Fibroblast of skin of right quadriceps (primary cell): Measurements from ENCODE around the gene DLL1.

Experiments
- DNase-seq: peaks from one replicate; pipeline ENCODE4 v3.0.0-alpha.2; 2013

The DLL1 gene

DNA sequence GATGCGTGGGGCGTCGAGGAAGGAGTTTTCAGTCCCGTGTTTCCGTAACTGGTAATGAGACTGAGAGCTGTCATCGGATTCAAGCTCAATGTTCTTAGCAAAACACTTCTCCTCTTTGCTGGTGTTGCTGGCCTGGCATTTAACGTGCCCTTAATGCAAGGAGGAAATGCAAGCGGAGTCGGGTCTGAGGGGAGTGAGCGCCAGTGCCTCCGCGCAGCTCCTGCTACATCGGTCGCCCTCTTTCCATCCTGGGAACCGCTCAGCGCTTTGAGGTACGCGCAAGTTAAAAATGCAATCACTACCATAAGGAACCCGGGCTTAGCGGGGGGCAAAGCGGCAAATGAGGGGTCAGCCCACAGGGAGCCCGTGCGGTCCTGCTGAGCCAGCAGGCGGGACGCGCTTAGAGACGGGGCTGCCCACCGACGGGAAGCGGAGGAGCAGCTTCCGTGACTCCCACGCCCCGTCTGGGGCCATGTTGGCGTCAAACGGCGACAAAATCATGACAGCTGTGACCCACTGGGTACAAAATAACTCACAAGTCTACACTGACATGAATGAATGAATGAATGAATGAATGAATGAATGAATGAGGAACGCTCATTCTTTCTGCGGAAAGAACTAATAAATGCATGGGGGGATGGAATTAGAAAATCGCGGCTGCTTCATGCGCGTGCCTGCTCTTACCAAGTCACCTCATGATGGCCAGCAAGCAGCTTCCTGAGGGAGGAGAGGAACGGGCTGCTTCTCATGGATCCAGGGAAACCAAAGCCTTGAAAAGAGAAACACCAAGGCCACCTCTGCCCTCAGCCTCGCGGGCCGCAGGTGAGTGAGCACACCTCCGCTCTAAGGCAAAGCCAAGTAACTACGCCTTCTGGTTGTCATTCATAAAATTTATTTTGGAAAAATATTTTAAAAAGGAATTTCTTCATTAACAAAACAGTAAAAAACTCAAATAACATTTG, 9.3 kb downstream of the DLL1 start:
- no peak for DNase-seq

DNA sequence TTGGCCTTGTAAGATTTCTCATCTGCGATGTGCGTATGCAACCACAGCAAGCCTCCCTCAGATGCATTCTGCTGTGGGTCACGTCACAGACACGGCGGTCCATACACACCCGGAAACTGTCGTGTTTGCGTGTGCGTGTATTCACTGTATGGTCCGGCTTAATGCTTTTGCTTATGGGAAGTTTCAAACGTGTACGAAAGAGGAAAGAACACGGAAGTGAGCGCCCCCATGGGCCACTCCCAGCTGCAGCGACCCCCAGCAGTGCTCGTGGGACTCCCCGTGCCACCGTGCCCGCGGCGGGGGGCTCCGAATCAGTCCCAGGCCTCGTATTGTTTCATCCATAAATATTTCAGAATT, 10.2 kb downstream of the DLL1 start:
- DNase-seq: no peak

DNA sequence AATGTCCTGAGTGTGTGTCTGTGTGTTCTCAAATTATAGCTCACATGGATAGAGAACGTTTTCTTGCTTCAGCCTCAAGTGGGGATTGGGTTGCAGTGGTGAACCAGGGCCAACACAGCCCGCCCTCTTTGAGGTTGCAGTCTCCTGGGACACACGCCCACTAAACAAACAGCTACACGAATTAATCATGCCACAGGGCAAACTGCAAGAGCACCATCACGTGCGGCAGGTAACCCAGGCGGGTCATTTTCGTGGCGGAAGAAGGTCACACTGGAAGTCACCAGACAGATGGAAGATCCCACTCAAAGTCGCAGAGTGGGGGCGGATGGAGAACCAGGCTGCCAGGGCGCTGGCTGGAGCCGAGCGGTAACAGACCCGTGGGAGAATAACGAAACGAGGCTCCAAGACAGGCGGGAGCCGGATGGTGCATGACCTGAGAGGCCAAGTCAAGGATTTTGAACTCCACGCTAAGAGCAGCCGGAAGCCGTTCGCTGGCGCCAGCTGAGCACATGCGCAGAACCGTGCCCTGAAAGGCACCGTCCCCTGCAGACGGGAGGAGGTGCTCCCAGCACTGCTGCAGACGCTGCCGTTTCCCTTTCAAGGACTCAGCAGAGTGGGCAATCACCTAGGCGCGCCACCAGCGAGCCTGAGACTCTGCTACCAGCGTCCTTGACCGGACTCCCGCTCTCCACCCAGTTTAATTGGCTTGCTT, 10.7 kb downstream of the DLL1 start:
- DNase-seq: no peak

DNA sequence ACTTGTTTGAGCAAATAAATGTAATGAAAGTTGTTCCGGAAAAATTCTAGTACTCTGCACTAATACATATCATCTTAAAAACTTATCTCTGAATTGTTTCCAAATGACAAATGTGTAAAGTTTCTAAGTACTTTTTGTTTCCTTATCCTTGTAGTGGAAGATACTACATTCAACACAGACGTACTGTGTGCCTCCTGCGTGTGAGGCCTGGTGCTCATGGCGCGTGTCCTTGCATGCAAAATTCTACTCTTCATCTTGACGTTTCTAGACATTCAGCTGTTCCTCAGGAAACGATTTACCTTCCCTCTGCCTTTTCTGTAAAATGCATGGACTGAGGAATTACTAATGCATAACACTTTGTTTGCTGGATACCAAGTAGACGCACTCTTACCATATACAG, 11.5 kb downstream of the DLL1 start:
- DNase-seq: no peak

DNA sequence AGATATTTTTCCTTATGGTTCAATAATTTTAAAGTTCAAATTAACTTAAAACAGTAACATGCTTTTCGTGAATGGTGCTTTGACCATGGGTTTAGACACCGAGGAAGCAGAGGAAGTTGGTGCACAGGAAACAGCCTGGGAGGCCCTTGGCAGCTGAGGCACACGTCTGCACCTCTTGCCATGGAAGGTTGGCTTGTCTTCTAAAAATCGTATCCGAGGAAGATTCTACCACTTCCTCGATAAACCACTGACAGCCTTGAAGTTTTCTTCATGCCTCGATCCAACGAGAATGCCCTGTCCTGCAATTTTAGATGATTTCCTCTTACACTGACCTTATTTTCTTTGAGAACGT, 12.2 kb downstream of the DLL1 start:
- DNase-seq: no peak

DNA sequence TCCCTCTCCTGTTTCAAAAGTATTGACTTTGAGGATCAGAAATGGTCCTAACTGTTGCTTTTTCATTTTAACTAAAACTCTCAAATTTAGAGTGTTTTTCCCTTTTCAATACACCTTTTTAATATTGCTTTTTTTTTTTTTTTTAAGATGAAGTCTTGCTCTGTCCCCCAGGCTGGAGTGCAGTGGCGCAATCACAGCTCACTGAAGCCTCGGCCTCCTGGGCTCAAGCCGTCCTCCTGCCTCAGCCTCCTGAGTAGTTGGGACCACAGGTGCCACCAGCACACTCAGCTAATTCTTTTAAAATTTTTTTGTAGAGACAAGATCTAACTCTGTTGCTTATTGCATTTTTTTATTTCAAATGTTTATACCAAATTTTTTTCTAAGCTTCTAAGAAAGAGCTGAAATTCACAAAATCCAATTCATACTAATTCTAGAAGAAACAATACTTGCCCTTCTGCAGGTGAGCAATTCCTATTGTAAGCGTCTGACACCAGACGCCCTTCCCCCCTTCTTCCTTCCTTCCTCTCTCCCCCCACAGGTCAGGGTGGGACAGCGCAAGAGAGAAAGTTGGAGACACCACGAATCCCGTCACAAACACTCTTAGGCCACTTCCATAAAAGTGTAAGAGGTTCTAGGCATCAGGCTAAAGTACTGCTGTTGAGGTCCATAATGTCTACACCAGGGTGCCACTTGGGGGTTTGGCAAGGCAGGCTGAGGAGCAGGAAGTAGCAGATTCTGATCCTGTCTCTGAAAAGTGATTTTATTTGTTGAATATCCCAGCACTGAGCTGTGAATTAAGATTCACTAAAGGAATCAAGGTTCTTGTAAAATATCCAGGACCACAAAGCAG, 12.8 kb downstream of the DLL1 start:
- DNase-seq: no peak

DNA sequence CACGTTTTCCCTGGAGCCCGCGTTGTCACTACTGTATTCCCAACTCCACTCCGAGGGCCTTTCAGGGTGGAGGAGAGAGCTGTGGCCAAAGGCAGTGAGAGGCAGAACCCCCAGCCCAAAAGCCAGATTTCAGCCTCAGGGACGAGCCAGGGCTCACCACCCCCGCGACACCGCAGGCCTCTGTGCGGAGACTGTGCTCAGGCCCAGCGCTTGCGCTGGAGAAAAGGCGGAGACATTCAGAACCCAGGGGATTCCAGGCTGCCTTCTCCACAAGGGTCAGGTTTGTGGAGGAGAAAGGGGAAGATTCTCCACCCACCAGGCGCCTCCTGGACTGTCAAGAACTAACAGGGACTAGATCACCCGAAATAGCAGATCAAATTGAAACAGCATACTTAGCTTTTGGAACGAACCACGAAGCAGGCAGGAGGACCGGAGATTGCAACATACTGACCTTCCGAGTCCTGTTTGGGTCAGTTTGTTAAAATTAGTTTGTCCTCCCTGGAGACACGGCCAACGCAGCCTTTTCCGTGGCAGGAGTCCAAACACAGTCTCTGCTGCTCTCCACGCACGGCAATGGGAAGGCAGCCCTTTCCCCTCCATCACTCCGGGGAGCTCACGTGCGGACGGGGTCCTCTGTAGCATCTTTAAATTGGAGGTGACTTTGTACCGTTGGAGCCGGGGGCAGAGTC, 14.4 kb downstream of the DLL1 start:
- no peak for DNase-seq

DNA sequence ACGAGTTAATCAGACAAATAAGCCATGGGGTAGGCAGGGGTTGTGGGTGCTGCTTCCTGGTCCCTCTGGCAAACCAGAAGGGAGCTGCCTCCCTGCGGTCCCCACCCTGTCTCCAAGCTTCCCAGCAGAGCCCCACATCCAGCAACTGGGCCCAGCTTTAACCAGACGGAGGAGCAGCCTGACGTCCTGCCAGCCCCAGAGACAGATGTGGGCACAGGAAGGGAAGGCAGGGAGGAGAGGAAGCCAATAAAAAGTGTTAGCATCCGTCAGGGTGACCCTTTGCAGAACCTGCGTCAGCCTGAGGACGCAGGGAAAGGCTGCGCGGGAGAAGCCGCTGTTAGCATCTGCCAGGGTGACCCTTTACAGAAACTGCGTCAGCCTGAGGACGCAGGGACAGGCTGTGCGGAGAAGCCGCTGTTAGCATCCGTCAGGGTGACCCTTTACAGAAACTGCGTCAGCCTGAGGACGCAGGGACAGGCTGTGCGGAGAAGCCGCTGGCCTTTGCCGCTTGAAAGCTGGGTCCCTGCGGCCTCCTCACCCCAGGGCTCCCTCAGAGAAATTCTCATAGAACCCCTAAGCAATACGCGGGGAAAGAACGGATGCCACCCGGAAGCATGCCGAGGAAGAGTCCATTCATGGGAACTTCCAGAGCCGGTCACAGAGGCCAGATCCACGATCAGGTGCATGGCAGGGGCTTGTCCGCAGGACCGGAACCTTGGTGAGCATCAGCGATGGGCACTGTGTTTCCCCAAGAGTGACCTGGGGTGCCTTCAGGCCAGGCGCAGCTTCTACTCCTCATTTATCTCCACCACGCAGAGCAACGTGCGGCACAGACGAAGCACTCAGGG, 15.9 kb downstream of the DLL1 start:
- DNase-seq: no peak

DNA sequence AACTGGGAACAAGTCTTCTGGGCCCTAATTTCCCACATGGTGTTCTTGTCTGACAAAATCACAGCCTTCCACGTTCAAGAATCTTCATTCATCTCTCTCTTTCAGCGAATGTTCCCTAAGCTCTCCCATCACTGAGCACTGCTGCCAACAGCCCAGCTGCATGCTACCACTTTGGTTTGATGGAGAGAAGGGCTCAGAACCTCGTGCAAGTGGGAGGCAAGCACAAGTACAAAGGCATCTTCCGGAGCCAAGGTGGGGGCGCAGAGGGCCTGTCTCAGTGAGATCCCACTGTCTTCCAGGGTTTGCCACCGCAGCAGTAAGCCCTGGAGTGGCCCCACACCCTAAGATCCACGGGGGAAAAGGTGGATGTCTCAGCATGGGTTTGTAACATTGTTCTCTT, 17.2 kb downstream of the DLL1 start:
- DNase-seq: no peak

DNA sequence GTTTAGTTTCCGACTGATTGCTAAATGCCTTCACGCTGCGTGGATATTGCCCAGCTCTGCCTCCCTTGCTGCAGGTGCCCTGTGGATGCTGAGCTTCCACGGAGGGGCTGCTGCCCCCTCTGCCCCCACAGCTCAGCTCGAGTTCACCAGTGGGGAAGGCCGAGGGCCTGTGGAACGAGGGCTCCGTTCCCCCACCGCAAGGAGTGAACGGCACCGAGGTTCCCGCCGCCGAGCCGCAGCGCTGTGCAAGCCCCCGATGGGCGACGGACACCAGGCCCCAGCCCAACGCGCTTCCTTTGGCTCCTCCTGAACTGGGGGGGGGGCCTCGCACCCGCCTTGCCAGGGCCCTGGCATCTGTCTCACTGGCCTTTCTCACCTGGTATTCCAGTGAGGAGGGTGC, 17.7 kb downstream of the DLL1 start:
- DNase-seq: no peak

DNA sequence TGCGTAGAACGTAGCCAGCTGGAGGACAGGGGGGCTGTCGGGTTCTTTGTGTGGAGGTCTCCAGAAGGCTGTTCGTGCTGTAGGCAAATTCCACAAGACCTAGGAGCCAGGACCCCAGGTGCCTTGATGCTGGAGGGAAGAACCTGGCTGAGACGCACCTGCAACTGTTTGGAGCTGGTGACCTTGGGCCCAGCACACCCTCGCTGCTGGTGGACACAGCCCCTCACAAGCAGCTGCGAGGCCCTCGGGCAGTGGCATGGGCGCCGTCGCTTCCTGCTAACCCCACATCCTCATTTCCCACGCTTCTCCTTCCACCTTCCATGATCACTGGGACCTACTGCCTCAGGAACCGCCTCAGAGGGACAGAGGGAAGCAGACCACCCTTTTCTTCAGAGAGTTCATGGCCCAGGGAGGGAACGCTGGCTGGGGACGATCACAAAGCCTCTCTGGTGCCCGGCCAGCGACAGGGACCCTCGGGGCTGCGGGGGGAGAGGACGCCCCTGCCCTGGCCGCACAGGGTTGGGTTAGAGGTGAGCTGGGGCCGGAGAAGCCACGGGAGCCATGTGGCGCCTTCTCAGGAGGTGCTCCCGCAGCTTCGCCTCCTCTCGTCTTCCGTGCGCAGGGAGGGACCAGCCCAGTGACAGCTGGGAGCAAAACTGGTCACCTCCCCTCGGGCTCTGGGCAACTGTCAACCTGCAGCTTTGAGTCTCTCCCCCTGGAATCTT, 18.4 kb downstream of the DLL1 start:
- DNase-seq: no peak

DNA sequence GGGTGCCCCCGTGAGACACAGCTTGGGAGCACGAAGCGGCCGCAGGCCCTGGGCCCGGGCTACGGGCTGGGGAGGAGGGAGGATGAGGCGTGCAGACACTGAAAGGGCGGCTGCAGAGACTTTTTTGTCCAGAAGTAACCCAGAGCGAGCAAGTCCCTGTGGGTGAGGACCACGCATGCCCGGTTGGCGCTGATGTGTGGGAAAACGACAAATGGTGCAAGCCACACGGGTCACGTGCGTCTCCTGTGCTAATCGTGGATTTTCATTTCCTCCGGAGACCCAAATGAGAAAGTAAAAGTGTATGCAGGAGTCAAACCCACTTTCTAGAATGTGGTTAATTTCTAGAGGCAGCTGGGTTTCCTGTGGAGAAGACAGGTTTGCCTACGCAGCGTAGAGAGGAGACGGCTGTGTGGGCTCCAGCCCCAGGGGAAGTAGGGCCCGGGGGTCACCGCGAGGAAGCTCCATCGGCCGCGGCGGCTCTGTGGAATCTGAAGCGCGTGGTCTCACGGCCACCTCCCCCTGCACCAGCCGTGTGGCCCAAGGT, 19.0 kb downstream of the DLL1 start:
- DNase-seq: no peak

DNA sequence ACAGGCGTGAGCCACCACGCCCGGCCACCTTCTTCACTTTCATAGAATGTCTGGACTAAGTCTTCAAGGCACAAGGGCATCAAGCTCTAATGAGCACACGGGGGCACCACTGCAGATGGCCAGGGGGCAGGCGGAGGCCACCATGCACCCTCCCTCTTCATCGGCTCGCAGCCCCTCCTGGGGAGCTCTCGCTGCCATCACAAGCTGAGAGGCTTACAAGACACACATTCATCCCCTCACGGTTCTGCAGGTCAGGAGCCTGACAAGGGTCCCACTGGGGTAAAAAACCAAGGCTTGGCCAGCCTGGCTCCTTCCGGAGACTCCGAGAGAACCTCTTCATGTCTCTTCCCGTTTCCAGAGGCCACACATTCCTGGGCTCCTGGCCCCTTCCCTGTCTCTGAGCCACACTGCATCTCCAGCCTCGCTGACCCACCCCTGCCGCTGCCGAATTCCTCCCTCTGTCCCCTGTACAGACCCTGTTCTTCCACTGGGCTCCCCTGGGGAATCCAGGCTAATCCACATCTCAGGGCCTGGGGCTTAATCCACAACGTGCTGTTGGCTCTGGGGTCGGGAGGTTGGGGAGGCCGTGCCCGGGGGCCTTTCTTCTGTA, 19.8 kb downstream of the DLL1 start:
- no peak for DNase-seq

DNA sequence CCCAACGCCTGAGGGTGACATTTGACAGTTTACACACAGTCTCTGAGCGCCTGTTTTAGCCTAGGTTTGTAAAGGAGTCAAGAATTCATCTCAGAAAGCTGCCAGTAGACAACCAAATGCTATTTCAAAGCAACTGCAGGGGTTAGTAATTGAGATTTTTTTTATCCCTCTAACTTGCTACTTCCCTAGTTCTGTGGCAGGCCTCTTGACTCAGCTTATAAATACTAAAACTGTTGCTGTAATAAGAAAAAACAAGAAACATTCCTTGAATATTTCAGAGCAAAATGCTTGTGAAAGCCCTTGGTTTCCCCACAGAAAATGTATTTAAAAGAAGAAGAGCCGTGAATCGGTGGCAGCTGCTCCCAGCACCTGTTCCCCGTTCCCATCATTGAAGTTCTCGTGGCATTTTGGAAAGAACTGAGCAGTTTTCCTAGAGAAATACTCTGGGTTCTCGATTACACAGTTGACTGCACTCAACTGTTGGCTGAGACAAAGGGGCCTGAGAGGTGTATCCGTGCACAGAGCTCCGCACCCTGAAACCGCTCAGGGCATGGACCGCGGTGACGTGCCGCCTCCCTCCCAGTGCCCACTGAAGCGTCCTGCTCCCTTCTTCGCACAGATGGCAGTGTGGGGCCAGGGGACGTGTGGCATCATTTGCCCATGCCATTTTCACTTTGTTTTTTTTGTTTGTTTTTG, 20.9 kb downstream of the DLL1 start:
- no peak for DNase-seq

DNA sequence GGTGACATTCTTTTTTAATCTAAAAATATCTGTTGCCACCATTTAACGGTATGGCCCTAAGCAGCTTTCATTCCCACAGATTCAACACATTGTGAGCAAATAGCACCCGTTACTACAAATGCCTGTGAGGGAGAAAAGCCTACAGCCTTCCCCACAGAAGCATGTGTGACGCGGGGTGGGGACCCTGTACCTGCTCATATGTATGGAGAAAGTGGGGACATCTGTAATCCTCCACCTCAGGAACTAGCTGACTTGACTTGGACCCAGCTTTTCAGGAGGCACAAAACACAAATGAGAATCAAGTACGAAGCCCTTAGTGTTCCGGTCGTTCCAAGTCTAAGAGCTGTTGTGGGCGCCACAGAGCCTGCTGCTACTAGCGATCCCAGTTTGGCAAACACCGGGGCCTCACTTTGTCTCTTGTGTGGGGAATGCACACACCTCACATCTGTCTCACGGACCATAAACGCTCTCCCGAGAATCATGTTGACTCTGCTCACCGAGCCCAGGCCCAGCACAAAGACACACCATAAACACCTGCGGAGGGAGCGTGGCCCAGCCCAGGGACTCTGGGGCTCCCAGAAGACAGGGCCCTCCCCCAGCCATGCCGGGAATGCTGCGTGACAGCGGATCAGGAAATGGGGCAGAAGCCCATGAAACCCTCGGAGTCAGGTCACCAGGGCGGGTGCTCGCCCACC, 21.6 kb downstream of the DLL1 start:
- DNase-seq: no peak

DNA sequence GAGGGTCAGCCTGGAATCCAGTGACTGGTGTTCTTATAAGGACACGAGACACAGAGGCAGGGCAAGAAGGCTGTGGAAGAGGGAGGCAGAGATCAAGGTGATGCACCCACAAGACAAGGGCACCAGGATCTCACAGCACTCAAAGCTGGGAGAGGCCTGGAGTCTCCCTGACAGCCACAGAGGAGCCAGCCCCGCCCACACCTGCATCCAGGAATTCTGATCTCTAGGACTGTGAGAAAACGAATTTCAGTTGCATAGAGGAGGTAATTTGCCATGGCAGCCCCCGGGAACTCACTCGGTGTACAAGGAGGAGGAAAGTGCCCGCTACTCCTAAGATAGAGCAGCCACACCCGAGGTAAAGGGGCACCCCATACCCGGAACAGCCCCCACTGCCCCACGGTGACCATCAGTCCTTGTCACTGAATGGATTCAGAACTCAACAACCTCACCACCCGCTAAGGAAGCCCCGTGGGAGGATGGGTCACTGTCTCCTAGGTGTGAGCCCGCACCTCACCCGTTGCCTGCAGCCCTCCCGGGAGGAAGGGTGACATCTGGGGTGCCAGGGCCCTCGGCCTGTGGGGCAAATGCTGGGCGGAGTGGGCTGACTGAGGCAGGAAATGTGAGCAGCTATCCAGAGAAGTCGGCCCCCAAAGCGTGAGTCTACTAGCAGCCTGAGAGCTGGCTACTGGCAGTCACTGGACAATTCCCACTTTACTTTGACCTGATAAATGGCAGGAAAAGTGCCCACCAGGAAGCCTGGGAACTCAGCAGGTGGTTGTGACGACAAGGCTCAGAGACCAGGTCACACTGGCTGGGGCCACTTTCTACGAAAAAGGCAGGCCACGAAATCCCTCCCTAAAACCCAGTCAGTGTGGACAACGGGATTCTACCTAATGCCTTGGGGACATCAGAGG, 22.4 kb downstream of the DLL1 start:
- no peak for DNase-seq

DNA sequence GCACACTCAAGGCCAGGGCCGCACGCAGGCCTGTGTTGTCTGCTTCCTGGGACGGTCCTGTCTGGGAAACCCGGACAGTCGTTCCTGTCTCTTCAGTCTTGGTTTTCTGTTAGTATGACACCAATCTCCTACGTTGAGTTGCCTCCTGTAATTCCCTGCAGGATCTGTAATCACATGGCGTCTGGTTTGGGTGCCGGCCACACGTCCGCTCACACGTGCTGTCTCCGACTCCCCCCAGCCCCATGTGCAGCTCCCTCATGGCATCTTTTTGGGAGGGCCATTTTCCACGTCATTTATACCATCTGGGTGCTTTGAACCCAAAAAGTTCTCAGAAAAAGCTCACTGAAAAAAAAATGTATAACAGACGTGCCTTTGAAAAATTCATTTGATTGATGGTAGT, 23.2 kb downstream of the DLL1 start:
- DNase-seq: no peak
